ENCODE data around the gene PHLDA1. TPM values are rescaled to one million over a fixed set of nuclear protein-coding genes. Genes with fewer than 3 reads are reported as not detected.

Gene PHLDA1
- total RNA-seq, 1 experiment from 2014 or later, result 159 TPM

GRCh38 chr12:76043377-76043776 lies 11.8 kb upstream of the PHLDA1 start:
- intact Hi-C loops (cut with micrococcal nuclease; ENCODE audit: unreplicated experiment), result no loop called here
- Histone ChIP-seq H3K36me3 (ENCODE audit: control insufficient read depth, insufficient read depth, low read length) (peaks cover 36% of the 10 kb centered on the region), H3K4me1 (ENCODE audit: control insufficient read depth, insufficient read depth, low read length) (peaks cover 27% of the 10 kb centered on the region), H3K27me3 (ENCODE audit: control insufficient read depth, insufficient read depth, low read length) (no peaks in the 10 kb centered on the region), H3K9me3 (ENCODE audit: control insufficient read depth, insufficient read depth, low read depth, low read length) (no peaks in the 10 kb centered on the region), H3K27ac (ENCODE audit: low read length) (no peak overlapping the region), H3K4me3 (ENCODE audit: low read depth in 2 of 2, low read length in 2 of 2) (no peak overlapping the region)
- in situ Hi-C loops (cut with HindIII; ENCODE audit: low pct_unique_long_range_greater_than_20kb, low sequenced_read_pairs), result no loop called here
- ATAC-seq (no peak), DNase-seq (ENCODE audit: low read depth, low spot score) (no peak)
- CTCF ChIA-PET, result interaction anchor here (0.7 kb wide), 1 partner anchor 413 kb away, joined by 6 read pairs; no protein-coding TSS in a partner anchor
- POLR2A ChIA-PET, result interaction anchor here (0.6 kb wide), 1 partner anchor 535 kb away, joined by 8 read pairs; no protein-coding TSS in a partner anchor
- BruUV-seq (replicated peaks), result no TSS peak
- TF ChIP-seq POLR2AphosphoS5 (IDR thresholded peaks at IDR 0.05; ENCODE audit: low read depth, low read length), result peak; percentile 56; the same call in 1 of the 2 replicates
- no peak for TF ChIP-seq CTCF (IDR thresholded peaks at IDR 0.05)

GRCh38 chr12:76042147-76042546 lies 10.6 kb upstream of the PHLDA1 start:
- Histone ChIP-seq H3K36me3 (ENCODE audit: control insufficient read depth, insufficient read depth, low read length) (peaks cover 29% of the 10 kb centered on the region), H3K4me3 (ENCODE audit: low read depth in 2 of 2, low read length in 2 of 2) (no peak overlapping the region), H3K9me3 (ENCODE audit: control insufficient read depth, insufficient read depth, low read depth, low read length) (no peaks in the 10 kb centered on the region), H3K27ac (ENCODE audit: low read length) (no peak overlapping the region), H3K27me3 (ENCODE audit: control insufficient read depth, insufficient read depth, low read length) (no peaks in the 10 kb centered on the region), H3K4me1 (ENCODE audit: control insufficient read depth, insufficient read depth, low read length) (peaks cover 38% of the 10 kb centered on the region)
- ChIA-PET POLR2A (no interaction called here), CTCF (no interaction called here)
- TF ChIP-seq POLR2AphosphoS5 (IDR thresholded peaks at IDR 0.05; ENCODE audit: low read depth, low read length) (no peak; the same call in 1 of the 2 replicates), SIN3A (IDR thresholded peaks at IDR 0.05; ENCODE audit: borderline replicate concordance, insufficient read depth, low read depth, low read length) (no peak), CTCF (IDR thresholded peaks at IDR 0.05) (no peak)
- in situ Hi-C loops (cut with HindIII; ENCODE audit: low pct_unique_long_range_greater_than_20kb, low sequenced_read_pairs) (no loop called here), intact Hi-C loops (cut with micrococcal nuclease; ENCODE audit: unreplicated experiment) (no loop called here)
- ATAC-seq, result no peak
- DNase-seq (ENCODE audit: low read depth, low spot score), result no peak
- BruUV-seq (replicated peaks), result no TSS peak

GRCh38 chr12:76041406-76041805 lies 9.8 kb upstream of the PHLDA1 start:
- intact Hi-C loops (cut with micrococcal nuclease; ENCODE audit: unreplicated experiment) (no loop called here), in situ Hi-C loops (cut with HindIII; ENCODE audit: low pct_unique_long_range_greater_than_20kb, low sequenced_read_pairs) (no loop called here)
- ChIA-PET POLR2A (no interaction called here), CTCF (no interaction called here)
- TF ChIP-seq SIN3A (IDR thresholded peaks at IDR 0.05; ENCODE audit: borderline replicate concordance, insufficient read depth, low read depth, low read length), result no peak
- TF ChIP-seq TCF7L2 (IDR thresholded peaks at IDR 0.05; ENCODE audit: low read depth, low read length), result no peak
- TF ChIP-seq CTCF (IDR thresholded peaks at IDR 0.05), result no peak
- TF ChIP-seq POLR2AphosphoS5 (IDR thresholded peaks at IDR 0.05; ENCODE audit: low read depth, low read length), result no peak; the same call in 1 of the 2 replicates
- TF ChIP-seq REST (IDR thresholded peaks at IDR 0.05; ENCODE audit: insufficient read depth in 1 of 2, low read depth in 2 of 2, low read length in 1 of 2), result no peak
- BruUV-seq (replicated peaks), result no TSS peak
- peaks cover 42% of the 10 kb centered on the region for H3K4me1 ChIP-seq (ENCODE audit: control insufficient read depth, insufficient read depth, low read length)
- no peak for DNase-seq (ENCODE audit: low read depth, low spot score)
- H3K9me3 ChIP-seq (ENCODE audit: control insufficient read depth, insufficient read depth, low read depth, low read length), result no peaks in the 10 kb centered on the region
- H3K27ac ChIP-seq (ENCODE audit: low read length), result 0 out of 2 replicates have a peak overlapping the region, but pooled peaks have one; percentile 8
- no peak overlapping the region for H3K4me3 ChIP-seq (ENCODE audit: low read depth in 2 of 2, low read length in 2 of 2)
- peaks cover 23% of the 10 kb centered on the region for H3K36me3 ChIP-seq (ENCODE audit: control insufficient read depth, insufficient read depth, low read length)
- ATAC-seq, result no peak
- H3K27me3 ChIP-seq (ENCODE audit: control insufficient read depth, insufficient read depth, low read length), result no peaks in the 10 kb centered on the region

All from Panc1 (cell line).